ENCODE data around the gene ATF7IP2. TPM values are rescaled to one million over a fixed set of nuclear protein-coding genes. Genes with fewer than 3 reads are reported as not detected.

ATF7IP2 gene
- polyA plus RNA-seq, 1 donor (not counting 4 experiments of a cell fraction or from before 2014, with no cell fraction given): 9.8 TPM

- Histone ChIP-seq H3K27me3 (ENCODE audit: control insufficient read depth, extremely low read depth, insufficient read depth, low read length) (no peaks in the 10 kb centered on the region), H2AFZ (ENCODE audit: control insufficient read depth, low read length) (no peak overlapping the region), H3K9me3 (ENCODE audit: control insufficient read depth, low read depth, low read length) (no peaks in the 10 kb centered on the region), H4K20me1 (ENCODE audit: control insufficient read depth, extremely low read depth, insufficient read depth, low read length) (no peaks in the 10 kb centered on the region), H3K79me2 (ENCODE audit: control insufficient read depth, insufficient read depth, low read length) (no peaks in the 10 kb centered on the region), H3K36me3 (ENCODE audit: control insufficient read depth in 2 of 2, extremely low read depth in 1 of 2, insufficient read depth in 2 of 2, low read length in 2 of 2) (no peaks in the 10 kb centered on the region), H3K27ac (ENCODE audit: control insufficient read depth, insufficient read depth, low read length) (no peak overlapping the region), H3K9me1 (ENCODE audit: control insufficient read depth, extremely low read depth, insufficient read depth, low read length) (no peaks in the 10 kb centered on the region), H3K4me1 (ENCODE audit: control insufficient read depth, extremely low read depth, insufficient read depth, low read length) (no peaks in the 10 kb centered on the region), H3K4me3 (ENCODE audit: control insufficient read depth in 2 of 3, extremely low read depth in 1 of 3, insufficient read depth in 2 of 3, low read depth in 1 of 3, low read length in 3 of 3) (no peak overlapping the region), H3K4me2 (ENCODE audit: control insufficient read depth, extremely low read depth, insufficient read depth, low read depth, low read length) (no peak overlapping the region), H3K9ac (ENCODE audit: control insufficient read depth, extremely low read depth, insufficient read depth, low read length) (no peak overlapping the region)
- dilution Hi-C loops (cut with MboI; ENCODE audit: extremely low pct_ligation_motif_present, low sequenced_read_pairs): no loop called here
- DNase-seq (ENCODE audit: low read depth, low spot score) (no peak), FAIRE-seq (no peak)
- no peak for TF ChIP-seq CTCF (optimal IDR thresholded peaks at IDR 0.05 in 1 of 3, IDR thresholded peaks at IDR 0.05 in 1 of 3, conservative IDR thresholded peaks at IDR 0.05 in 1 of 3; ENCODE audit: extremely low read depth in 1 of 3, insufficient read depth in 2 of 3, low read length in 3 of 3)
- TF ChIP-seq EZH2 (IDR thresholded peaks at IDR 0.05; ENCODE audit: low read length): no peak
These were observed 135.2 kb downstream of the ATF7IP2 start for GRCh38 chr16:10520869-10521578.

- Histone ChIP-seq H2AFZ (ENCODE audit: control insufficient read depth, low read length) (no peak overlapping the region), H4K20me1 (ENCODE audit: control insufficient read depth, extremely low read depth, insufficient read depth, low read length) (no peaks in the 10 kb centered on the region), H3K36me3 (ENCODE audit: control insufficient read depth in 2 of 2, extremely low read depth in 1 of 2, insufficient read depth in 2 of 2, low read length in 2 of 2) (no peaks in the 10 kb centered on the region), H3K4me2 (ENCODE audit: control insufficient read depth, extremely low read depth, insufficient read depth, low read depth, low read length) (no peak overlapping the region), H3K9ac (ENCODE audit: control insufficient read depth, extremely low read depth, insufficient read depth, low read length) (no peak overlapping the region), H3K9me3 (ENCODE audit: control insufficient read depth, low read depth, low read length) (no peaks in the 10 kb centered on the region), H3K79me2 (ENCODE audit: control insufficient read depth, insufficient read depth, low read length) (no peaks in the 10 kb centered on the region), H3K9me1 (ENCODE audit: control insufficient read depth, extremely low read depth, insufficient read depth, low read length) (no peaks in the 10 kb centered on the region), H3K27me3 (ENCODE audit: control insufficient read depth, extremely low read depth, insufficient read depth, low read length) (no peaks in the 10 kb centered on the region), H3K27ac (ENCODE audit: control insufficient read depth, insufficient read depth, low read length) (no peak overlapping the region), H3K4me1 (ENCODE audit: control insufficient read depth, extremely low read depth, insufficient read depth, low read length) (no peaks in the 10 kb centered on the region), H3K4me3 (ENCODE audit: control insufficient read depth in 2 of 3, extremely low read depth in 1 of 3, insufficient read depth in 2 of 3, low read depth in 1 of 3, low read length in 3 of 3) (no peak overlapping the region)
- DNase-seq (ENCODE audit: low read depth, low spot score) (no peak), FAIRE-seq (peak; percentile 62)
- dilution Hi-C loops (cut with MboI; ENCODE audit: extremely low pct_ligation_motif_present, low sequenced_read_pairs): no loop called here
- TF ChIP-seq CTCF (optimal IDR thresholded peaks at IDR 0.05 in 1 of 3, IDR thresholded peaks at IDR 0.05 in 1 of 3, conservative IDR thresholded peaks at IDR 0.05 in 1 of 3; ENCODE audit: extremely low read depth in 1 of 3, insufficient read depth in 2 of 3, low read length in 3 of 3) (peak; percentile 83 to 86 (median 84)), EZH2 (IDR thresholded peaks at IDR 0.05; ENCODE audit: low read length) (no peak)
These were observed 135.9 kb downstream of the ATF7IP2 start for GRCh38 chr16:10521681-10522274.

Measured in keratinocyte (primary cell).